HepG2 (cell line): Measurements from ENCODE around the gene NSMCE4A. TPM values are rescaled to one million over a fixed set of nuclear protein-coding genes. Genes with fewer than 3 reads are reported as not detected.
A peak's percentile ranks its signal among the peaks of the same experiment; 100 is the strongest.

Experiments
- LCORL ChIP-seq, 2 experiments: fragments of 450-650 bp in 1 of 2; sonication (generic) in 1 of 2; formaldehyde crosslinking in 1 of 2; IDR thresholded peaks; 2 replicates each; pipeline versions ENCODE4 v1.5.0 to v1.6.1; 2017 to 2020; ENCODE audit warnings: antibody characterized with exemption in 1 of 2, missing genetic modification reagents in 1 of 2
- MTF1 ChIP-seq: sonication (generic); formaldehyde crosslinking; IDR thresholded peaks from 2 replicates; pipeline ENCODE4 v1.5.0; 2020; ENCODE audit warnings: missing genetic modification reagents
- NR2C2 ChIP-seq: sonication (generic); formaldehyde crosslinking; IDR thresholded peaks from 2 replicates; pipeline ENCODE4 v1.4.0; 2020; ENCODE audit warnings: missing genetic modification reagents, mild to moderate bottlenecking, moderate library complexity, borderline replicate concordance
- PLSCR1 ChIP-seq: sonication (generic); formaldehyde crosslinking; IDR thresholded peaks from 2 replicates; pipeline ENCODE4 v1.5.0; 2020; ENCODE audit warnings: missing genetic modification reagents, mild to moderate bottlenecking, borderline replicate concordance
- SKI ChIP-seq: fragments of 450-650 bp; IDR thresholded peaks from one replicate; pipeline ENCODE4 v1.6.1; 2018; ENCODE audit warnings: mild to moderate bottlenecking; ENCODE audit not compliant: partially characterized antibody
- SRF ChIP-seq: IDR thresholded peaks from 2 replicates; pipeline ENCODE4 v1.6.1; 2011; ENCODE audit warnings: mild to moderate bottlenecking, low read depth, low read length, moderate library complexity
- ZBTB25 ChIP-seq: IDR thresholded peaks from 2 replicates; pipeline ENCODE4 v1.6.1; 2018; ENCODE audit warnings: missing genetic modification reagents
- ZNF350 ChIP-seq: sonication (generic); formaldehyde crosslinking; IDR thresholded peaks from 2 replicates; pipeline ENCODE4 v1.4.0; 2020; ENCODE audit warnings: mild to moderate bottlenecking, low read depth, missing genetic modification reagents, borderline replicate concordance
- ZNF556 ChIP-seq: sonication (generic); formaldehyde crosslinking; IDR thresholded peaks from 2 replicates; pipeline ENCODE4 v1.4.0; 2020; ENCODE audit warnings: mild to moderate bottlenecking, missing genetic modification reagents, borderline replicate concordance
- ZNF614 ChIP-seq: IDR thresholded peaks from 2 replicates; pipeline ENCODE4 v1.6.1; 2018; ENCODE audit warnings: missing biosample characterization, missing genetic modification reagents, inconsistent platforms, borderline replicate concordance
- ZXDC ChIP-seq: sonication (generic); formaldehyde crosslinking; IDR thresholded peaks from 2 replicates; pipeline ENCODE4 v1.5.0; 2020; ENCODE audit warnings: mild to moderate bottlenecking, missing genetic modification reagents
- polyA plus RNA-seq, 8 experiments: library from polyadenylated mRNA; depleted of rRNA in 3 of 8; stranded (reverse) in 7 of 8; unstranded in 1 of 8; fragments of >200 nt; fragmentation: Illumina TruSeq in 4 of 8; extraction: Trizol in 4 of 8; gene quantifications; 2 replicates each; pipeline versions ENCODE4 v1.2.1 to v1.2.3, GENCODE V29; 2011 to 2016; ENCODE audit warnings: low read depth in 4 of 8, missing spikeins in 1 of 8, mixed read lengths in 1 of 8; ENCODE audit not compliant: insufficient read depth in 1 of 8
- total RNA-seq, 5 experiments: library from RNA; depleted of rRNA; stranded (reverse); fragments of >200 nt; fragmentation: Illumina TruSeq; extraction: Trizol; gene quantifications; 2 replicates each; pipeline ENCODE4 v1.2.3, GENCODE V29; 2016; ENCODE audit warnings: low read depth in 1 of 5
- TF ChIP-seq, protein P1 (sequence below): IDR thresholded peaks from 2 replicates; pipeline ENCODE4 v1.4.0; 2020; ENCODE audit warnings: mild to moderate bottlenecking, missing genetic modification reagents
- TF ChIP-seq, protein P2 (sequence below): sonication (generic); formaldehyde crosslinking; IDR thresholded peaks from 2 replicates; pipeline ENCODE4 v1.8.1; 2023; ENCODE audit warnings: mild to moderate bottlenecking, inconsistent platforms, moderate library complexity, missing genetic modification reagents, borderline replicate concordance
- TF ChIP-seq, protein P3 (sequence below): sonication (generic); formaldehyde crosslinking; IDR thresholded peaks from 2 replicates; pipeline ENCODE4 v1.8.0; 2022; ENCODE audit warnings: missing genetic modification reagents, mild to moderate bottlenecking, inconsistent platforms, borderline replicate concordance
- TF ChIP-seq, protein P4 (sequence below): sonication (generic); formaldehyde crosslinking; IDR thresholded peaks from 2 replicates; pipeline ENCODE4 v1.4.0; 2020; ENCODE audit warnings: mild to moderate bottlenecking, missing genetic modification reagents

Gene NSMCE4A
- total and polyA plus RNA-seq, 2 of the 13 experiments (the other 11 are each of a cell fraction or from before 2014, with no cell fraction given) = 61.1 to 91.6 TPM

GRCh38 chr10:121935702-121936101 is 39.3 kb downstream of the NSMCE4A start (continued):
- TF ChIP-seq, protein P1, sequence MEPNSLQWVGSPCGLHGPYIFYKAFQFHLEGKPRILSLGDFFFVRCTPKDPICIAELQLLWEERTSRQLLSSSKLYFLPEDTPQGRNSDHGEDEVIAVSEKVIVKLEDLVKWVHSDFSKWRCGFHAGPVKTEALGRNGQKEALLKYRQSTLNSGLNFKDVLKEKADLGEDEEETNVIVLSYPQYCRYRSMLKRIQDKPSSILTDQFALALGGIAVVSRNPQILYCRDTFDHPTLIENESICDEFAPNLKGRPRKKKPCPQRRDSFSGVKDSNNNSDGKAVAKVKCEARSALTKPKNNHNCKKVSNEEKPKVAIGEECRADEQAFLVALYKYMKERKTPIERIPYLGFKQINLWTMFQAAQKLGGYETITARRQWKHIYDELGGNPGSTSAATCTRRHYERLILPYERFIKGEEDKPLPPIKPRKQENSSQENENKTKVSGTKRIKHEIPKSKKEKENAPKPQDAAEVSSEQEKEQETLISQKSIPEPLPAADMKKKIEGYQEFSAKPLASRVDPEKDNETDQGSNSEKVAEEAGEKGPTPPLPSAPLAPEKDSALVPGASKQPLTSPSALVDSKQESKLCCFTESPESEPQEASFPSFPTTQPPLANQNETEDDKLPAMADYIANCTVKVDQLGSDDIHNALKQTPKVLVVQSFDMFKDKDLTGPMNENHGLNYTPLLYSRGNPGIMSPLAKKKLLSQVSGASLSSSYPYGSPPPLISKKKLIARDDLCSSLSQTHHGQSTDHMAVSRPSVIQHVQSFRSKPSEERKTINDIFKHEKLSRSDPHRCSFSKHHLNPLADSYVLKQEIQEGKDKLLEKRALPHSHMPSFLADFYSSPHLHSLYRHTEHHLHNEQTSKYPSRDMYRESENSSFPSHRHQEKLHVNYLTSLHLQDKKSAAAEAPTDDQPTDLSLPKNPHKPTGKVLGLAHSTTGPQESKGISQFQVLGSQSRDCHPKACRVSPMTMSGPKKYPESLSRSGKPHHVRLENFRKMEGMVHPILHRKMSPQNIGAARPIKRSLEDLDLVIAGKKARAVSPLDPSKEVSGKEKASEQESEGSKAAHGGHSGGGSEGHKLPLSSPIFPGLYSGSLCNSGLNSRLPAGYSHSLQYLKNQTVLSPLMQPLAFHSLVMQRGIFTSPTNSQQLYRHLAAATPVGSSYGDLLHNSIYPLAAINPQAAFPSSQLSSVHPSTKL (CRISPR knock-in tag) = peak; percentile 85
- TF ChIP-seq ZNF556 = peak; percentile 82; the same call in 1 of the 2 replicates
- no peak for TF ChIP-seq ZXDC
- TF ChIP-seq, protein P2, sequence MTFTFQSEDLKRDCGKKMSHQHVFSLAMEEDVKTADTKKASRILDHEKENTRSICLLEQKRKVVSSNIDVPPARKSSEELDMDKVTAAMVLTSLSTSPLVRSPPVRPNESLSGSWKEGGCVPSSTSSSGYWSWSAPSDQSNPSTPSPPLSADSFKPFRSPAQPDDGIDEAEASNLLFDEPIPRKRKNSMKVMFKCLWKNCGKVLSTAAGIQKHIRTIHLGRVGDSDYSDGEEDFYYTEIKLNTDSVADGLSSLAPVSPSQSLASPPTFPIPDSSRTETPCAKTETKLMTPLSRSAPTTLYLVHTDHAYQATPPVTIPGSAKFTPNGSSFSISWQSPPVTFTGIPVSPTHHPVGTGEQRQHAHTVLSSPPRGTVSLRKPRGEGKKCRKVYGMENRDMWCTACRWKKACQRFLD = no peak
- peak; percentile 92 for TF ChIP-seq ZNF614 (CRISPR knock-in tag)
- peak; percentile 22; the same call in 1 of the 2 replicates for TF ChIP-seq SRF
- peak; percentile 33; the same call in 1 of the 2 replicates for TF ChIP-seq NR2C2
- TF ChIP-seq, protein P3, sequence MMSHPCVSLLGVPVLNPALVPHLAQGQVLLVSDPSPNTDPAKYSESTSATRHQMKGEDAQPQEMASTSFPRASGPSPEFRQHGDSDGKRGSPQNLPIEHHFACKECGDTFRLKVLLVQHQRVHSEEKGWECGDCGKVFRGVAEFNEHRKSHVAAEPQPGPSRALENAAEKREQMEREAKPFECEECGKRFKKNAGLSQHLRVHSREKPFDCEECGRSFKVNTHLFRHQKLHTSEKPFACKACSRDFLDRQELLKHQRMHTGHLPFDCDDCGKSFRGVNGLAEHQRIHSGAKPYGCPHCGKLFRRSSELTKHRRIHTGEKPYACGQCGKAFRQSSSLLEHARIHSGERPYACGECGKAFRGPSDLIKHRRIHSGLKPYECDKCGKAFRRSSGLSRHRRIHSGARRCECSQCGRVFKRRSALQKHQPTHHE (CRISPR knock-in tag) = 0 out of 2 replicates have a peak, but pooled peaks have one; percentile 51
- TF ChIP-seq ZNF350 = peak; percentile 71; the same call in 1 of the 2 replicates
- TF ChIP-seq SKI = peak; percentile 48
- peak; percentile 24; the same call in 1 of the 2 replicates for TF ChIP-seq ZBTB25
- TF ChIP-seq MTF1 = no peak
- no peak for TF ChIP-seq LCORL (IDR thresholded peaks at IDR 0.05)
- TF ChIP-seq LCORL (CRISPR knock-in tag; IDR thresholded peaks at IDR 0.05) = peak; percentile 35; the same call in 1 of the 2 replicates
- no peak for TF ChIP-seq PLSCR1 (CRISPR knock-in tag)
- TF ChIP-seq, protein P4, sequence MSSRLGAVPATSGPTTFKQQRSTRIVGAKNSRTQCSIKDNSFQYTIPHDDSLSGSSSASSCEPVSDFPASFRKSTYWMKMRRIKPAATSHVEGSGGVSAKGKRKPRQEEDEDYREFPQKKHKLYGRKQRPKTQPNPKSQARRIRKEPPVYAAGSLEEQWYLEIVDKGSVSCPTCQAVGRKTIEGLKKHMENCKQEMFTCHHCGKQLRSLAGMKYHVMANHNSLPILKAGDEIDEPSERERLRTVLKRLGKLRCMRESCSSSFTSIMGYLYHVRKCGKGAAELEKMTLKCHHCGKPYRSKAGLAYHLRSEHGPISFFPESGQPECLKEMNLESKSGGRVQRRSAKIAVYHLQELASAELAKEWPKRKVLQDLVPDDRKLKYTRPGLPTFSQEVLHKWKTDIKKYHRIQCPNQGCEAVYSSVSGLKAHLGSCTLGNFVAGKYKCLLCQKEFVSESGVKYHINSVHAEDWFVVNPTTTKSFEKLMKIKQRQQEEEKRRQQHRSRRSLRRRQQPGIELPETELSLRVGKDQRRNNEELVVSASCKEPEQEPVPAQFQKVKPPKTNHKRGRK (CRISPR knock-in tag) = 0 out of 2 replicates have a peak, but pooled peaks have one; percentile 66
